Right lung (tissue), 5 donors: ENCODE measurements around the gene UTP3. TPM values are rescaled to one million over a fixed set of nuclear protein-coding genes. Genes with fewer than 3 reads are reported as not detected.
"Not testable (repeated sequence)": the region's sequence is repeated elsewhere in the genome, so short reads cannot be mapped to it uniquely, and the experiment has no call there.

ENCODE experiments used
- DNase-seq, 2 donors: peaks; one replicate each; pipeline ENCODE4 v3.0.0-alpha.2; 2013
- polyA plus RNA-seq, 5 donors: library from polyadenylated mRNA; unstranded; fragments of 120-200 nt; gene quantifications; one replicate each; pipeline versions ENCODE4 v1.2.1 to v1.2.3, GENCODE V29; 2013; ENCODE audit warnings: inconsistent platforms in 1 of 5, low replicate concordance in 1 of 5; ENCODE audit not compliant: insufficient read length in 5 of 5, insufficient read depth in 1 of 5

The UTP3 gene
- polyA plus RNA-seq, 5 donors: 27.9 to 37.2 (median 34.8) TPM

DNA sequence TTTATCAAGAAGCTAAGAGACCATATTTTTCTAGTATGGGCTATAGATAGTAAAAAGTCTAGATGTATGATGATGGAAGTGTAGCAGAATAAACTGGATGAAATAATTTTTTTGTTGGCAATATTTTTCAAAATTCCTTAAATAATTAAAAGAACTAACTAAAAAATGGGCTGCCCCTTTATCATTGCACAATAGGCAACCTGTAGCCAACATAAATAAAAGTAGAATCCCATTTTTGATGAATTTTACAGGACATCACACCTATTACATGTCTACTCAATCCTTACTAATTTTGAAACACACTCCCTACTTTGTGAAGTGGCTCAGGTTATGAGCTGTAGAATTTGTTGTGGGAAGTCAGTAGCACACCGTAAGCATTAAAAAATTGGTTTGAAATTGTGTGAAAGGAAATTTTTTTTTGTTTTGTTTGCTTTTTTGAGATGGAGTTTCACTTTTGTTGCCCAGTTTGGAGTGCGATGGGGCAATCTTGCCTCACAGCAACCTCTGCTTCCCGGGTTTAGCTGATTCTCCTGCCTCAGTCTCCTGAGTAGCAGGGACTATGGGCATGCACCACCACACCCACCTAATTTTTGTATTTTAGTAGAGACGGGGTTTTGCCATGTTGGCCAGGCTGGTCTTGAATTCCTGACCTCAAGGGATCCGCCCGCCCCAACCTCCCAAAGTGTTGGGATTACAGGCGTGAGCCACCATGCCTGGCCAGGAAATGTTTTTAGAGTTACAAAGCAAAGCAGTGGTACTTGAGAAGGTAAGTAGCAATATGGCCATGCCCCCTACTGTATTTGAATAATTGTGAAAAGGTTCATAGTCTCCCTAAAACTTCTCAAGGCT is 24.5 kb downstream of the UTP3 start:
- DNase-seq: no peak

DNA sequence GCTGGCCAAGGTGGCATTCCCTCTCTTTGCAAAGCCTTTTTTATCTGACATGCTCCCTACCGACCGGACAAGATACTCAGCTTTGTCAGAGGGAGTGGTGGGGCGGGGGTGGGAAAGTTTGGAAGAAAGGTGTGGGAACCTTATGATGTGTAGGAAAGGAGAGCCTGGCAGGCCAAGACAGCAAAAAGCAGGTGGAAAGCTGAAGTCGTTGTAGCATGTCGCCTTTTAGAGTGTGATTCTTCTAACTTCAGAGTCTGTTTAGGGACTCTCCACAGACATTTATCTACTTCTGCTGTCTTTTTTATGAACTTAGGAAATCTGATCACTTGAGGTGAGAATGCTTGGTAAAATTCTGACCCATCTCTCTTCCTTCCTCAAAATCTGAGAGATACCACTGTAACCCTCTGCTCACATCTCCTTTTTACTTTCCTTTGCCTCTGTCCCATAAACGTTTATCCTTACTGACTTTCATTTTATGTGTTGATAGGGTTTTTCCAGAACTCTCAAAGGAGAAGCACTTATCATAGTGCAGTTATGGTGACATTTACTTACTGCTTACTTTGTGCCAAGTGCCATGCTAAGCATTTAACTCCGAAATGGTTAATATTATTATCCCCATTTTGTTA is 25.2 kb downstream of the UTP3 start:
- no peak for DNase-seq

DNA sequence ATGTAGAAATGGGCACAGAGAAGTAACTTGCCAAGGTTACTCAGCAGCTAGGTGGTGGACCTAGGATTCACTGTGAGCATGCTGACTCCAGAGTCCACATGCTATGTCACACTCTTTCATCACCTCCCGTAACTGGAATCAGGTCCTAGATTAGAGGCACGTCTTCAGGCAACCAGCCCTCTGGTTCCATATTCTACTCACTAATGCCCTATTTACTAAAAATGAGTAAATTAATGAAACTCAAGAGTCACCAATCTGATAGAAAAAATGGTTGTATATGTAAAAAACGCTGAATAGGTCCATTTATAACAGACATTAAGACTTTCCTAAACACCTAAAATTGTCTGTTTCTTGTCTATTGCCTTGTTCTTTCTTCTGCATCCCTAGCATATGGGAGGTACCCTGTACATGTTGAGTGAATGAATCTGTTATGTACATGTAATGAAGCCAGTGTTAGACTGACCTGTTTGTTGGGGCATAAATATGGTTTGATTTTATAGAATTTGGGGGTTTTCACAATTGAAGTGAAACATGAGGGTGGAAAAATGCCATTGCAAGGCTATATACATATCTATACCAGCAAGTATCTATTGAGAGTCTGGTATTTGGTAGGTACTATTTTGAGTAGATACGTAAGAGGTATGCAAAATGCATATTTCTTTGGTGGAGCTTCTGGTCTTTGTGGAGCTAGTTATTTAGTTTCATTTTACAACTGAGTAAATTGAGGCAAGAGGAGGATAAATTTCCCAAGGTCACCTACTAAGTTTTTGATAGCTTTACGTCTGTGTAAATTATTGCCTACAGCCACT is 26.0 kb downstream of the UTP3 start:
- no peak for DNase-seq

DNA sequence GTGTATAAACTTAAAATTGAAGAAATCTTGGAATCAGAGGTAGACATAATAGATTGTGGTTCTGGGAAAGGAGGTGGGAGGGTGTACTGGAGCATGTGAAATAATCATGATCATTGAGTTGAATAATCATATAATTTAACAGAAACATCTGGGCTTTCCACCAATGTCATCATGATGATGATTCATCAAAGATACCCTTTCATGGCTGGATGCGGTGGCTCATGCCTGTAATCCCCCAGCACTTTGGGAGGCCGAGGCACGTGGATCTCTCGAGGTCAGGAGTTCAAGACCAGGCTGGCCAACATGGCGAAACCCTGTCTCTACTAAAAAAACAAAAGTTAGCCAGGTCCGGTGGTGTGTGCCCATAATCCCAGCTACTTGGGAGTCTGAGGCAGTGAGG is 26.8 kb downstream of the UTP3 start:
- DNase-seq: no peak

- no peak for DNase-seq
Measured at GRCh38 chr4:70718811-70719604, 30.7 kb downstream of the UTP3 start.

DNA sequence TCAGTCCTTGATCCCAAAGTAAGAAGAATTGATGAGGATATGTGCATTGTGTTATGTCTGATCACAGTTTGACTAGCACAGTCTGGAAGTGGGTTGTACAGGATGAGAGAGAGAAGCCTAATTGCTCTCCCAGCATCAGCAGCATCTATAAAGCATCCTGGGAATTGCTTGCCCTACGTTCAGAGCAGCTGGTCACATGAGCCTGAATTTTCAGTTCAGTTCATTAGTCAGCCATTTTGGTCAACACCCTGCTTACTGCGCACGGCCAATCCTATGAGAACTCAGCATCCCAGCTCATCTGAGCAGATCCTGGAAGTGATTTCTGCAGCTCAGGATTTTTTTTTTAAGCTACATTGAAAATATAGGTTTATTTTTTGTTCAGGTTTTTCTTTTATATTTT is 33.4 kb downstream of the UTP3 start, which contains the start of gene RUFY3:
Gene RUFY3, plus strand, starts transcription at position 218 of the 400 bp plus-strand sequence. CDS start 610 bp downstream, outside the sequence.
- DNase-seq: no peak

DNA sequence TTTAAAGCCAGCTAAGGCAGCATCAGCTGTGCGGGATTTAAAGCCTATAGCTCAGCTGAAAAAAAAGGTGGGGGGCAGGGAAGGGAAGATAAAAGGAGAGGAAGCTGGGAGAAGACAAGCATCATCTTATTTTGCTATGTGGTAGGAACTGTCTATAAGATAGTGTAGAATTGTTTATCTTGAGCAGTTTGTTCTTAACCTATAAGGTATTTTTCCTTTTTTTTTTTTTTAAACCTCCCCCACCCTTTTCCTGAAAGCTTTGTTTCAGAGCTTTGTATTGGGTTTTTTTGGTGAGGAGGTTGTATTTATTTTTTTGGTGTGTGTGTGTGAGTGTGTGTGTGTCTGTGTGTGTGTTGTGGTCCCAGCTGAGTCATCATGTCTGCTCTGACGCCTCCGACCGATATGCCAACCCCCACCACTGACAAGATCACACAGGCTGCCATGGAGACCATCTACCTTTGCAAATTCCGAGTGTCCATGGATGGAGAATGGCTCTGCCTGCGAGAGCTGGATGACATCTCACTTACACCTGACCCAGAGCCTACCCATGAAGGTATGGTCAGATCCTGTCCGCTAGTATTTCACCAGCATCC is 34.0 kb downstream of the UTP3 start:
- no peak for DNase-seq

- no peak for DNase-seq
Measured at GRCh38 chr4:70724463-70724862, 36.1 kb downstream of the UTP3 start.

GRCh38 chr4:70725633-70726032 is 37.3 kb downstream of the UTP3 start:
- DNase-seq: no peak

DNA sequence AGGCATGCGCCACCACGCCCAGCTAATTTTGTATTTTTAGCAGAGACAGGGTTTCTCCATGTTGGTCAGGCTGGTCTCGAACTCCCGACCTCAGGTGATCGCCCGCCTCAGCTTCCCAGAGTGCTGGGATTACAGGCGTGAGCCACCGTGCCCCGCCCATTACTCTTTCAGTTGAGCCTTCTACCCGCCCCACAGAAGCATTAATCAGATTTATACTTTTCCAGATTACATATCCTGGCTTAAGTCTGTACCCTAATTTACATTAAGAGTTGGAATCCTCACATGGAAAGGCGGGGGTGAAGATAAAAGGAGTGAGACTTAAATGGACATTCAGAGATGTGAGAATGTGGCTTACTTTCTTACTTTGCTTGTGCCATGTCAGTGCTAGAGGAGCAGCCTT is 38.2 kb downstream of the UTP3 start:
- DNase-seq: not testable (repeated sequence)

- DNase-seq: no peak
Measured at GRCh38 chr4:70728091-70728490, 39.8 kb downstream of the UTP3 start.

GRCh38 chr4:70732878-70733277 is 44.5 kb downstream of the UTP3 start:
- not testable (repeated sequence) for DNase-seq

- peak; percentile 31 to 42 for DNase-seq
Measured at GRCh38 chr4:70734168-70734954, 46.0 kb downstream of the UTP3 start.

DNA sequence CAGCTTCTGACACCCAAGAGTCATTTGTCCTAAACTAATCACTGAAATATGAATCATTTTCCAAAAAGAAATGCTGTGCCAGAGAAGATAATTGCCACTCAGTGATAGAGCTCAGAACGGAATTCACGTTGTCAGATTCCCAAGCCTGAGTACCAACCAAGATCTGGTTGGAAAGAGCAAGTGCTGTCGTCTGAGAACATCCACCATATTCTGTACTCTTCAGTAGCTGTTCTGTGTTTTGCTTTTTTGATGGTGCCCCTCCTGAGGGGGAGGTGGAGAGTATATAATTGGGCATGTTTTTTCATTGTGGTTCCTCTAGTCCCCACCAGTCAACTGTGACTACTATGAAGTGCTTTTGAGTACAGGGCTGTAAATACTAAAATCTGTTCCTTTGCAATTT is 46.6 kb downstream of the UTP3 start:
- DNase-seq: no peak

DNA sequence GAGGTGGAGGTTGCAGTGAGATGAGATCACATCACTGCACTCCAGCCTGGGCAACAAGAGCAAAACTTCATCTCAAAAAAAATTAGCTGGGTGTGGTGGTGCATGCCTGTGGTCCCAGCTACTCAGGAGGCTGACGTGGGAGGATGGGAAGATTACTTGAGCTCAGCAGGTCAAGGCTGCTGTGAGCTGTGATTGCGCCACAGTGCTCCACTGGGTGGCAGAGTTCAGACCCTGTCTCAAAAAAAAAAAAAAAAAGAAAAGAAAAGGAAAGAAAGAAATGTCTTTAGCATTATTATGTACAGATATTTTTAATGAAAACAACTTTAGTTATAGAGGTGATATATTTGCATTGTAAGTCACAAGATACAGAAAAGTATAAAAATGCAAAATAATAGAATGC is 47.6 kb downstream of the UTP3 start:
- not testable (repeated sequence) for DNase-seq

GRCh38 chr4:70737006-70737405 is 48.7 kb downstream of the UTP3 start:
- DNase-seq: no peak

- no peak for DNase-seq
Measured at GRCh38 chr4:70737409-70737808, 49.1 kb downstream of the UTP3 start.

DNA sequence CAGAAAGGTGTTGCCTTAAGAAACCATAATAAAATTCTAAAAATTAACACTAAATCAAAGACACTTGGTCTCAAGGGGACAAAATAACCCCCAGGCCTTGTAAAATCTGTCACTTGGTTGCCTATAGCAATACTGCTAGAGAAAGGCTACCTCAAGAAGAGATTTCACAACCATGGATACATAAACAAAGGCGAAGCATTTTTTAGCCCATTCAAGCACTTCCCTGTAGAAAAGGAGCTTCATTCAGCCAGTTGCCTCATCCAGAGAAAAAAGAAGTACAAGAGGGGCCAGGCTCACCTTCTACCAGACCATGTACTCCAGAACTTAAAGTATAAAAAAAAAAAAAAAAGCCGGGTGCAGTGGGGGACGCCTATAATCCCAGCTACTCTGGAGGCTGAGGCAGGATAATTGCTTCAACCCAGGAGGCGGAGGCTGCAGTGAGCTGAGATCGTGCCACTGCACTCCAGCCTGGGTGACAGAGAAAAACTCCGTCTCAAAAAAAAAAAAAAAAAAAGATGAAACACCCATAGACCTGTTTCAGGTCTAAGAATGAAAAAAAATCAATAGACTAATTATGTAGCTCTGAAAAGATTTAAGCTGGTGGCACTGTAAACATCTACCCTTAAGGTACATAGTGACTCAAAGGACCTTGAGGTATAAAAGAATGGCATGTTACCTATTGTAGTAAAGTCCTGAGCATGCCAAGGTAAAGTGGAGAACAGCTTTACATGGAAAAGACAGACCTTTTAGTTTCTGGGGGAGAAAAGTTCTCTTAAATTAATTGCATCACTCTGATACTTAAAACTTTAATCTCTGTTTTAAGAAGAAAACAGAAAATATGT is 51.4 kb downstream of the UTP3 start:
- DNase-seq: no peak
